ENCODE measurements around the gene IFNA16. TPM values are rescaled to one million over a fixed set of nuclear protein-coding genes. Genes with fewer than 3 reads are reported as not detected.

The IFNA16 gene
- polyA plus RNA-seq, 2 donors = not detected

Other genes with a start within 250 kb of the IFNA16 start
- 1 to 10 TPM in 1 of 2 donors, under 1 TPM in 1; 0.98 to 1.1 TPM for gene HACD4, start 185.7 kb downstream of the IFNA16 start, polyA plus RNA-seq
- gene IFNB1, start 139.4 kb downstream of the IFNA16 start, polyA plus RNA-seq = not detected
- not detected for gene IFNW1, start 75.5 kb downstream of the IFNA16 start, polyA plus RNA-seq
- gene IFNA21, start 50.7 kb downstream of the IFNA16 start, polyA plus RNA-seq = not detected
- gene IFNA4, start 29.7 kb downstream of the IFNA16 start, polyA plus RNA-seq = not detected
- not detected for gene IFNA7, start 15.1 kb downstream of the IFNA16 start, polyA plus RNA-seq
- not detected for gene IFNA10, start 10.2 kb downstream of the IFNA16 start, polyA plus RNA-seq
- not detected for gene IFNA17, start 10.9 kb upstream of the IFNA16 start, polyA plus RNA-seq
- not detected for gene IFNA14, start 22.7 kb upstream of the IFNA16 start, polyA plus RNA-seq
- under 1 TPM in 1 of 2 donors, not detected in 1; 0.04 TPM for gene IFNA5, start 88.0 kb upstream of the IFNA16 start, polyA plus RNA-seq
- gene KLHL9, start 118.1 kb upstream of the IFNA16 start, polyA plus RNA-seq = 1 to 10 TPM; 5.0 to 5.9 TPM
- gene IFNA6, start 133.6 kb upstream of the IFNA16 start, polyA plus RNA-seq = not detected
- not detected for gene IFNA13, start 150.7 kb upstream of the IFNA16 start, polyA plus RNA-seq
- not detected for gene IFNA2, start 168.1 kb upstream of the IFNA16 start, polyA plus RNA-seq
- not detected for gene IFNA8, start 191.8 kb upstream of the IFNA16 start, polyA plus RNA-seq
- not detected for gene IFNA1, start 223.1 kb upstream of the IFNA16 start, polyA plus RNA-seq

Measured in esophagus (tissue), 2 donors.